A549 (cell line): ENCODE results near the gene AUTS2. TPM values are rescaled to one million over a fixed set of nuclear protein-coding genes. Genes with fewer than 3 reads are reported as not detected.
A peak's percentile ranks its signal among the peaks of the same experiment; 100 is the strongest.

ENCODE experiments used
- ATAC-seq, 2 experiments: fragments of 200-7000 bp in 1 of 2; fragments of >200 bp in 1 of 2; cut with Nextera tagmentation in 1 of 2; cut with Tn5 transposase in 1 of 2; 3 replicates each; pipeline versions ENCODE4 v1.8.0 to v1.9.1; 2018 to 2020; ENCODE audit warnings: mild to moderate bottlenecking in 1 of 2, moderate library complexity in 1 of 2
- CTCF ChIA-PET: fragments of 300-600 bp; sonication (Branson Sonifier 250); formaldehyde crosslinking; extraction: SDS; loops from one replicate; lab custom pipeline; 2021; ENCODE audit warnings: antibody characterized with exemption, inconsistent platforms; lab: Yijun Ruan, JAX
- POLR2A ChIA-PET: fragments of 350-600 bp; formaldehyde crosslinking; extraction: SDS; loops from one replicate; lab custom pipeline; 2021; ENCODE audit warnings: antibody characterized with exemption, inconsistent platforms; lab: Yijun Ruan, JAX
- DNase-seq, 2 experiments: peaks; one replicate each; pipeline versions ENCODE4 v3.0.0 to v3.0.0-alpha.2; 2011 to 2016; ENCODE audit warnings: low read depth in 1 of 2, low spot score in 1 of 2
- FAIRE-seq: peaks from 2 replicates; lab custom pipeline; 2011; peaks lifted over from hg19 to GRCh38; lab: Jason Lieb, UNC
- H3K27ac ChIP-seq, 2 experiments: fragments of >200 bp; sonication (Bioruptor Twin); formaldehyde crosslinking; 3 replicates each; pipeline ENCODE4 v1.5.1; 2016 to 2017
- H3K4me1 ChIP-seq: fragments of >200 bp; sonication (Bioruptor Twin); formaldehyde crosslinking; 3 replicates; pipeline ENCODE4 v1.6.1; 2016
- H3K4me2 ChIP-seq: fragments of >200 bp; sonication (Bioruptor Twin); formaldehyde crosslinking; 3 replicates; pipeline ENCODE4 v1.6.1; 2016
- H3K4me3 ChIP-seq: fragments of >200 bp; sonication (Bioruptor Twin); formaldehyde crosslinking; 3 replicates; pipeline ENCODE4 v1.5.1; 2016
- H3K9me3 ChIP-seq: fragments of >200 bp; sonication (Bioruptor Twin); formaldehyde crosslinking; 3 replicates; pipeline ENCODE4 v1.6.1; 2016
- CBX2 ChIP-seq: fragments of 200-600 bp; sonication (generic); IDR thresholded peaks from 2 replicates; pipeline ENCODE4 v1.6.1; 2016; ENCODE audit warnings: low read depth, mild to moderate bottlenecking, borderline replicate concordance
- FOSL2 ChIP-seq, 2 experiments: fragments of 450-650 bp in 1 of 2; fragments of >200 bp in 1 of 2; sonication (Bioruptor Twin) in 1 of 2; formaldehyde crosslinking; IDR thresholded peaks; 2 replicates each; pipeline versions ENCODE4 v1.5.0 to v1.6.1; 2016 to 2020; ENCODE audit warnings: mild to moderate bottlenecking in 1 of 2, moderate library complexity in 1 of 2
- FOXS1 ChIP-seq: fragments of 250-450 bp; sonication (Bioruptor Pico); IDR thresholded peaks from 2 replicates; pipeline ENCODE4 v1.5.0; 2020; ENCODE audit warnings: mild to moderate bottlenecking, moderate library complexity
- HEYL ChIP-seq: fragments of 250-450 bp; sonication (Bioruptor Pico); IDR thresholded peaks from 2 replicates; pipeline ENCODE4 v1.8.0; 2021; ENCODE audit warnings: mild to moderate bottlenecking, moderate library complexity
- HOXB13 ChIP-seq: fragments of 250-450 bp; sonication (Bioruptor Pico); IDR thresholded peaks from 2 replicates; pipeline ENCODE4 v1.5.0; 2020; ENCODE audit warnings: low read depth, mild to moderate bottlenecking, moderate library complexity
- HOXB5 ChIP-seq: fragments of 250-450 bp; sonication (Bioruptor Pico); IDR thresholded peaks from 2 replicates; pipeline ENCODE4 v1.5.0; 2020; ENCODE audit warnings: mild to moderate bottlenecking, moderate library complexity
- KDM1A ChIP-seq: fragments of 200-600 bp; sonication (generic); IDR thresholded peaks from 2 replicates; pipeline ENCODE4 v1.6.1; 2016; ENCODE audit warnings: low read depth, mild to moderate bottlenecking
- KDM5A ChIP-seq: fragments of 200-600 bp; sonication (generic); IDR thresholded peaks from 2 replicates; pipeline ENCODE4 v1.6.1; 2016; ENCODE audit warnings: antibody characterized with exemption, mild to moderate bottlenecking
- MAFK ChIP-seq: fragments of 450-650 bp; IDR thresholded peaks from 2 replicates; pipeline ENCODE4 v1.6.1; 2014; ENCODE audit not compliant: partially characterized antibody
- MAX ChIP-seq: IDR thresholded peaks from 2 replicates; pipeline ENCODE4 v1.6.1; 2012
- NFE2L2 ChIP-seq: fragments of 150-350 bp; conservative IDR thresholded peaks from 2 replicates; pipeline ENCODE4 v1.6.1; 2014; ENCODE audit warnings: low read length
- NPAS2 ChIP-seq: fragments of 250-450 bp; sonication (Bioruptor Pico); IDR thresholded peaks from 2 replicates; pipeline ENCODE4 v1.8.0; 2022; ENCODE audit warnings: mild to moderate bottlenecking, moderate library complexity, borderline replicate concordance
- PHF8 ChIP-seq: fragments of 200-600 bp; sonication (generic); IDR thresholded peaks from 2 replicates; pipeline ENCODE4 v1.6.1; 2016; ENCODE audit warnings: low read depth, mild to moderate bottlenecking, antibody characterized with exemption, moderate library complexity, borderline replicate concordance
- POLR2AphosphoS2 ChIP-seq: conservative IDR thresholded peaks from 2 replicates; pipeline ENCODE4 v1.6.1; 2012; ENCODE audit warnings: low read length, improper control_type of control experiment, inconsistent platforms
- RAD21 ChIP-seq, 2 experiments: fragments of >200 bp in 1 of 2; sonication (Bioruptor Twin) in 1 of 2; formaldehyde crosslinking in 1 of 2; IDR thresholded peaks in 1 of 2; conservative IDR thresholded peaks in 1 of 2; 2 replicates in 1 of 2; 3 replicates in 1 of 2; pipeline ENCODE4 v1.6.1; 2012 to 2018; ENCODE audit warnings: inconsistent platforms in 1 of 2
- RFX5 ChIP-seq: fragments of 450-650 bp; IDR thresholded peaks from 2 replicates; pipeline ENCODE4 v1.7.1; 2014; ENCODE audit warnings: antibody characterized with exemption, mild to moderate bottlenecking, moderate library complexity
- SMC3 ChIP-seq: fragments of >200 bp; sonication (Bioruptor Twin); formaldehyde crosslinking; IDR thresholded peaks from 3 replicates; pipeline ENCODE4 v1.6.1; 2018; ENCODE audit warnings: inconsistent platforms
- SREBF2 ChIP-seq: fragments of 450-650 bp; IDR thresholded peaks from 2 replicates; pipeline ENCODE4 v1.6.1; 2014; ENCODE audit warnings: mild to moderate bottlenecking, moderate library complexity
- ZC3H11A ChIP-seq: fragments of 450-650 bp; IDR thresholded peaks from 2 replicates; pipeline ENCODE4 v1.6.1; 2014; ENCODE audit warnings: antibody characterized with exemption, mild to moderate bottlenecking
- ZSCAN20 ChIP-seq: fragments of 250-450 bp; sonication (Bioruptor Pico); IDR thresholded peaks from 2 replicates; pipeline ENCODE4 v1.8.0; 2022; ENCODE audit warnings: mild to moderate bottlenecking, moderate library complexity
- WGBS: methylation state at CpG from one replicate; pipeline ENCODE4 v1.1.6; 2017; ENCODE audit errors: missing lambda C conversion rate; 5-methylcytosine and 5-hydroxymethylcytosine counted together
- polyA plus RNA-seq, 4 experiments: library from polyadenylated mRNA; depleted of rRNA in 3 of 4; stranded (reverse); fragments of >200 nt; fragmentation: RNase III in 1 of 4; extraction: RNeasy Plus Mini Kit Qiagen cat#74134 plus additional on column Dnase treatment in 1 of 4; gene quantifications; 2 replicates in 3 of 4; 3 replicates in 1 of 4; pipeline ENCODE4 v1.2.3, GENCODE V29; 2011 to 2017
- TF ChIP-seq, protein P1 (sequence below): fragments of >200 bp; sonication (Bioruptor Twin); formaldehyde crosslinking; IDR thresholded peaks from 3 replicates; pipeline ENCODE4 v1.5.1; 2016
- TF ChIP-seq, protein P2 (sequence below): fragments of 450-650 bp; IDR thresholded peaks from 2 replicates; pipeline ENCODE4 v1.6.1; 2014; ENCODE audit warnings: antibody characterized with exemption
- TF ChIP-seq, protein P3 (sequence below): fragments of 150-350 bp; IDR thresholded peaks from 2 replicates; pipeline ENCODE4 v1.6.1; 2014; ENCODE audit warnings: low read depth, mild to moderate bottlenecking, low read length

AUTS2 gene
- polyA plus RNA-seq, 2 of the 4 experiments (the other 2 are of a cell fraction): 1.6 to 3.6 TPM

- TF ChIP-seq MAX (no peak), SREBF2 (no peak), SMC3 (peak; percentile 46; the same call in 2 of the 3 replicates), RAD21 (conservative IDR thresholded peaks at IDR 0.05 in 1 of 2, IDR thresholded peaks at IDR 0.05 in 1 of 2) (peak; percentile 71 to 72)
- TF ChIP-seq, protein P1, sequence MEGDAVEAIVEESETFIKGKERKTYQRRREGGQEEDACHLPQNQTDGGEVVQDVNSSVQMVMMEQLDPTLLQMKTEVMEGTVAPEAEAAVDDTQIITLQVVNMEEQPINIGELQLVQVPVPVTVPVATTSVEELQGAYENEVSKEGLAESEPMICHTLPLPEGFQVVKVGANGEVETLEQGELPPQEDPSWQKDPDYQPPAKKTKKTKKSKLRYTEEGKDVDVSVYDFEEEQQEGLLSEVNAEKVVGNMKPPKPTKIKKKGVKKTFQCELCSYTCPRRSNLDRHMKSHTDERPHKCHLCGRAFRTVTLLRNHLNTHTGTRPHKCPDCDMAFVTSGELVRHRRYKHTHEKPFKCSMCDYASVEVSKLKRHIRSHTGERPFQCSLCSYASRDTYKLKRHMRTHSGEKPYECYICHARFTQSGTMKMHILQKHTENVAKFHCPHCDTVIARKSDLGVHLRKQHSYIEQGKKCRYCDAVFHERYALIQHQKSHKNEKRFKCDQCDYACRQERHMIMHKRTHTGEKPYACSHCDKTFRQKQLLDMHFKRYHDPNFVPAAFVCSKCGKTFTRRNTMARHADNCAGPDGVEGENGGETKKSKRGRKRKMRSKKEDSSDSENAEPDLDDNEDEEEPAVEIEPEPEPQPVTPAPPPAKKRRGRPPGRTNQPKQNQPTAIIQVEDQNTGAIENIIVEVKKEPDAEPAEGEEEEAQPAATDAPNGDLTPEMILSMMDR: peak; percentile 52
- TF ChIP-seq, all 56 proteins: peak for 3
- no peak overlapping the region for H3K4me3 ChIP-seq
- ATAC-seq (peak; percentile 26 to 56; a peak in 2 of 6 replicates), DNase-seq (peak in 1 of 2 experiments; percentile 13), FAIRE-seq (no peak)
- CTCF ChIA-PET: interaction anchor here (0.7 kb wide), 1 partner anchor 1653 kb away, joined by 3 read pairs; no protein-coding TSS in a partner anchor
- no peaks in the 10 kb centered on the region for H3K9me3 ChIP-seq
- no peak overlapping the region for H3K27ac ChIP-seq
- H3K4me1 ChIP-seq: no peaks in the 10 kb centered on the region
- H3K4me2 ChIP-seq: no peak overlapping the region
- POLR2A ChIA-PET: no interaction called here
- WGBS: 24% methylated on average over 3 of the region's 3 CpGs
Measured at GRCh38 chr7:69893906-69894305, 295.6 kb downstream of the AUTS2 start.

- Histone ChIP-seq H3K4me1 (no peaks in the 10 kb centered on the region), H3K27ac (no peak overlapping the region), H3K9me3 (no peaks in the 10 kb centered on the region), H3K4me2 (no peak overlapping the region), H3K4me3 (no peak overlapping the region)
- WGBS: 22% methylated on average over 2 of the region's 2 CpGs
- ATAC-seq (no peak), FAIRE-seq (no peak), DNase-seq (no peak)
- TF ChIP-seq HEYL (CRISPR knock-in tag) (no peak), RFX5 (no peak), ZC3H11A (no peak), POLR2AphosphoS2 (no peak), NPAS2 (CRISPR knock-in tag) (no peak), HOXB5 (no peak), ZSCAN20 (CRISPR knock-in tag) (no peak), CBX2 (no peak), KDM1A (no peak), FOSL2 (IDR thresholded peaks at IDR 0.05) (no peak), FOSL2 (CRISPR knock-in tag; IDR thresholded peaks at IDR 0.05) (no peak), NFE2L2 (no peak), PHF8 (no peak), KDM5A (no peak), MAFK (no peak), SREBF2 (no peak), FOXS1 (CRISPR knock-in tag) (no peak), HOXB13 (CRISPR knock-in tag) (no peak)
- TF ChIP-seq, protein P2, sequence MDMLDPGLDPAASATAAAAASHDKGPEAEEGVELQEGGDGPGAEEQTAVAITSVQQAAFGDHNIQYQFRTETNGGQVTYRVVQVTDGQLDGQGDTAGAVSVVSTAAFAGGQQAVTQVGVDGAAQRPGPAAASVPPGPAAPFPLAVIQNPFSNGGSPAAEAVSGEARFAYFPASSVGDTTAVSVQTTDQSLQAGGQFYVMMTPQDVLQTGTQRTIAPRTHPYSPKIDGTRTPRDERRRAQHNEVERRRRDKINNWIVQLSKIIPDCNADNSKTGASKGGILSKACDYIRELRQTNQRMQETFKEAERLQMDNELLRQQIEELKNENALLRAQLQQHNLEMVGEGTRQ: no peak
- TF ChIP-seq, protein P3, sequence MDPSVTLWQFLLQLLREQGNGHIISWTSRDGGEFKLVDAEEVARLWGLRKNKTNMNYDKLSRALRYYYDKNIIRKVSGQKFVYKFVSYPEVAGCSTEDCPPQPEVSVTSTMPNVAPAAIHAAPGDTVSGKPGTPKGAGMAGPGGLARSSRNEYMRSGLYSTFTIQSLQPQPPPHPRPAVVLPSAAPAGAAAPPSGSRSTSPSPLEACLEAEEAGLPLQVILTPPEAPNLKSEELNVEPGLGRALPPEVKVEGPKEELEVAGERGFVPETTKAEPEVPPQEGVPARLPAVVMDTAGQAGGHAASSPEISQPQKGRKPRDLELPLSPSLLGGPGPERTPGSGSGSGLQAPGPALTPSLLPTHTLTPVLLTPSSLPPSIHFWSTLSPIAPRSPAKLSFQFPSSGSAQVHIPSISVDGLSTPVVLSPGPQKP: no peak
- ChIA-PET CTCF (no interaction called here), POLR2A (no interaction called here)
Measured at GRCh38 chr7:69895446-69895845, 297.2 kb downstream of the AUTS2 start.
